Stimulated activated CD4-positive, alpha-beta T cell treated with anti-CD3 and anti-CD28 coated beads, Interleukin-15, amount 100 ng/mL, for 1 hour (primary cell): ENCODE measurements around the gene HOXC10.

ENCODE experiments used
- DNase-seq, 2 donors: peaks; one replicate each; pipeline ENCODE4 v3.0.0-alpha.2; 2020; ENCODE audit warnings: low read depth in 1 of 2, low spot score in 1 of 2

The HOXC10 gene

DNA sequence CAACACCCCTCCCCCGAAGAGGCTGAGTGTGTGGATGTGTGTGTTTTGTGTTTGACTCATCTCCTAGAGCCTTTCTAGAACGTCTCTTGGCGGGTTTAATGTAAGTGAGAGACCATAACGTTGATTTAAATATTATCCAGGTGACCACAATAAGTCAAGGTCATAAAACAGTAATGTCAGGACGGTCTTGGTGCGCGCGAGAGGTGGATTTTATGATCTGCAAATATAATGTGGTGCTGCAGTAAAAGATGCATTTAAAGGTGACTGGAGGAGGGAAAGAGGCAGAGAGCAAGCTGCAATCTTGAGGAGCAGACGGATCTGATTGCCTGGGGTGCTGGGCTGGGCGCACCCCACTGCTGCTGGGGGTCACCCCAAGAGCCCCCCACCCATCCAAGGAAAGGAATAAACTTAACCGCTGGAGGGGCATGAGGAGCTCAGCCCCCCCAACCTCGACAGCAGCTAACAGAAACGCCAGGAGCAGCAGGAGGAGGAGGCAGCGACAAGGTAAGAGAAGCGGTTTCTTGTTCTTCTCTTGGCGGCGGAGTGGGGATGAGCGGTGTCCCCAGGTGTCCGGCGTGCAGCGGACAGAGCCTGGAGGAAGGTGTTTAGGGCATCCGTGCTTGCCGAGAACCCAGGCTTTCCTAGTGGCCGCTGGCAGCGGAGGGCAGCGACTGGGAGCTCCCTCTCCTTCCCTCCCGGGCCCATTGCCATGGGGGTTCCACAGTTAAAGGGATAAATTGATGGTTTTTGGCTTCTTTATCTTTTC is 5.5 kb downstream of the HOXC10 start:
- no peak for DNase-seq

DNA sequence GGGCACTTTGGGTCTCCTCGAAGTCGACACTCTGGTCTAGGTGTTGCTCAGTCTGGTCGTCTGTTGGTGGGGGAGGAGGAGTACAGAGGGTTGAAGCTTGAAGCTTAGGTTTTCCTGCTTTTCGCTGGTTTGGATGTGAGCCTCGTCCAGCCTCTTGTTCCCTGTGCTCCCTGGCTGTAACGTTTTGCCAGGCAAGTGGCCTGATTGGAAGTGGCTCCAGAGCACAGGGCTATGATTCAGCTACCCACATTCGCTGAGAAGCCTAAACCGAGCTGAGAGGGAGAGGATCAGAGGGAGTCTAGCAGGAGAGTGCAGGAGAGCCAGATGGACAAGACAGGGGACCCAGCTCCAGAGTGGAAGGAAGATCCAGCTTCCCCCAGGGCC is 6.1 kb downstream of the HOXC10 start:
- no peak for DNase-seq

DNA sequence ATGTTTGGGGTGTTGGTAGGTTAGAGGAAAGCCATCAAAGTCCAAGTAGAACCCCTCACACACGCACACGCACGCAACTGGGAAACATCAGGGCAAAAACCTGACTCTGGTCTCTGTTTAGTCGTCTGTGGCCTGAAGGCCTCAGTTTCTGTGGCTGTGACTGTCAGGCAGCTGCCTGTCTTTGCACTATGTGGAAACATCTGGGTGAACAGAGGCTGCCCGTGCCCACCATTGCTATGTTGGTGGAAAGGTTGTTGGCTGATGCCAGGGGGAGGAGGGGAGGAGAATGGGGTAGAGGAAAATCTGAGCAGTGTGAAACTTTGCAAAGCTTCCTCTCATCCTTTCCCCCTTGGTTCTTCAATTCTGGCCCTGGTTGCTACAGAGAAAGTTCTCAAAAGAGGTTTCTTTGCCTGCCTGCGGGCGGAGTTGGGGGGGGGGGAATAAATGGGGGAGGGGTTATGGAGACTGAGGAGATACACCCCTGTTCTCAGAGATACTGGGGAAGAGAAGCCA is 7.5 kb downstream of the HOXC10 start:
- DNase-seq: no peak

DNA sequence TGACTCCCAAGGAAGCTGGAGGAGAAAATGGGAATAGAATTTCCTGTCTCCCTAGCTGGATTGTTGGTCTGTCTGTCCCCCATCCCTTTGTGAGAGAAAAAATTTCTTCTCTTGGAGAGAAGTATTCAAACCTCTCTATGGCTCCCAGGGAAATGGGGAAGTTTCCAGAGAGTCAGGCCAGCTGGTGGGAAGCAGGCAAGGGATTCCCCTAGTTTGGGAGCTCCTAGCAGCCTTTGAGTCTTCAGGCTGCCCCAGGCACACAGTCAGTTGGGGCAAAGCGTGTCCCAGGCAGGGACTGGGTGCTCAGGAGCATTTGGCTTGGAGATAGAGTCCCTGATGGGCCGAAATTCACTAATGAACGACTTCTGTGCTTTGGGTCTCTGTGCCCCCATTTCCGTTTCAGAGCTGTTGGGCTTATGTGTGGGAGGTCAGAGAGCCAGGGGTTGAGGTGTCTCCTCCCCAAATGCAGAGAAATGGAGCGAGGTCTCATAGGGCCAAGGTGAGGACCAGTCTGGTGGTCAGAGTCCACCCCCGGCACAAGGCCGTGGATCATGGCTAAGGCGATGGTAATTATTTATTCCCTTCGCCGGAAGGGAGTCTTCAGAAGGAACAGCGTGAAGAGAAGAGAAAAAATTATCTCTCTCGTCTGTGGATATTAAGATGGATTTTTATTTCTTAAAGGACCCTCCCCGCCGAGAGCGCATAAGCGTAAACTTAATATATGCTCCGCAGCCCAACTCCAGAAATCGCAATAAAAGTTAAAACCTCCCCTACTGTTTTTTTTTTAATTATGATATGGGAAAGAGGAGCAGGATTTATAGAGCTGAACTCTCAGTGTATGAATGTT is 8.4 kb downstream of the HOXC10 start:
- no peak for DNase-seq

DNA sequence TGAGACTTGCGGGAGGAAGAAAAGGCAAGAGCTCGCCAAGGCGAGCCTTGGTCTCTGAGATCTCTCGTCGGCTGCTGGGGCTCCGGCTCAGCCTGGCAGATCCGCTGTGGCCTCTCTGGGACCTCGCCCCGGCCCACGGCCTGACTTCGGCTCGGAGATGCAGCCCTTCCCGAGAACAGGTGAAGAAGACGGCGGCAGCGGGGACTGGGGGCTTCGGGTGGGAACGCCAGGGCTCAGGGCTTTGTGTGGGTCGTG is 9.0 kb downstream of the HOXC10 start:
- DNase-seq: no peak

DNA sequence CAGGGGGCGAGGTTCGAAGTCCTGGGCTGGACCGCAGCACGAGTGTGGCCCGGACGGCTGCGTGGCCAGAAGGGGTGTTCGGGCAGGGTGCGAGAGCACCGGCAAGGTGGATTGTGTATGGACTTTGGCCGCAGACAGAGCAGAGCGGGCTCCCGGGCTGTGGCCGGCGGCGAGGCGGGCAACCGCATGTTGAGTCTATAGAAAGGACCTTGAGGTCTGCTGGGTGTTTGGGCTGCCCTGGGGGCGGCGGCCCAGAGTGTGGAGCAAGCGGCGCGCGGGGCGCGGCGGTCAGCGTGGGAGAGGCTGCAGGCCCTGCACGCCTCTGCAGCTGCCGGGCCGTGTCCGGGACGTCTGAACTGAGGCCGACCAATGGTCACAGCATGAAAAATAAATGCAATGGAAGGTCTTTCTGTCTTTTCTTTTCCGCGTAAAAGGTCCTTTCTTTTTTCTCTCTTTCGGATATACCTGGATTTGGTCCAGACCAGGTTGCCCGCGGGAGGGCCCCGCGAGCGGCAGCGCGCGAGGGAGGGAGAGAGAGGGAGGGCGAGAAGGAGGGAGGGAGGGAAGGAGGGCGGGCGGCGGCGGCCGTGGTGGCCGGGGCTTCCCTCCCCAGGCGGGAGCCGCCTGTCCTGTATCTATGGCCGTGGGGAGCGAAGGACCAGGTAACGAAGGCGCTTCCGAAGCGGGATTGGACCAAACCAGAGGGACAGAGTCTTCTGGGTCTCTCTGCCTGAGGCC is 9.5 kb downstream of the HOXC10 start:
- no peak for DNase-seq

DNA sequence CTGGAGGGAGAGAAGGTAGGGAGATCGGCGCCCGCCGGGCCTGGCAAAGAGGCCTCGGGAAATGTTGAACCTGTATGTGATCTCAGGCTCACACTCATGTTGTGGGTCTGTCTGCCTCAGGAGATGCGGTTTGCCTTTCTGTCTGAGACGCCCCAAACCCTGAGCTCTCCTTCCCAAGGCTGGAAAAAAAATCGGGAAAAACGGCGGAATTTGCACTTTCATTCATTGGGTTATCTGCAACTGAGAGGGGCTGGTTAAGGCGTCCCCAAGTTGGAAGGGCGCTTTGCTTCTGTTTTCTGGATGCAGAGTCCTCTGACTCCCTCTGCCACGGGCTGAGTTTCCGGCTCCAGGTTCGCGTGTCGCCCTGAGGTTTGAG is 10.0 kb downstream of the HOXC10 start:
- no peak for DNase-seq

DNA sequence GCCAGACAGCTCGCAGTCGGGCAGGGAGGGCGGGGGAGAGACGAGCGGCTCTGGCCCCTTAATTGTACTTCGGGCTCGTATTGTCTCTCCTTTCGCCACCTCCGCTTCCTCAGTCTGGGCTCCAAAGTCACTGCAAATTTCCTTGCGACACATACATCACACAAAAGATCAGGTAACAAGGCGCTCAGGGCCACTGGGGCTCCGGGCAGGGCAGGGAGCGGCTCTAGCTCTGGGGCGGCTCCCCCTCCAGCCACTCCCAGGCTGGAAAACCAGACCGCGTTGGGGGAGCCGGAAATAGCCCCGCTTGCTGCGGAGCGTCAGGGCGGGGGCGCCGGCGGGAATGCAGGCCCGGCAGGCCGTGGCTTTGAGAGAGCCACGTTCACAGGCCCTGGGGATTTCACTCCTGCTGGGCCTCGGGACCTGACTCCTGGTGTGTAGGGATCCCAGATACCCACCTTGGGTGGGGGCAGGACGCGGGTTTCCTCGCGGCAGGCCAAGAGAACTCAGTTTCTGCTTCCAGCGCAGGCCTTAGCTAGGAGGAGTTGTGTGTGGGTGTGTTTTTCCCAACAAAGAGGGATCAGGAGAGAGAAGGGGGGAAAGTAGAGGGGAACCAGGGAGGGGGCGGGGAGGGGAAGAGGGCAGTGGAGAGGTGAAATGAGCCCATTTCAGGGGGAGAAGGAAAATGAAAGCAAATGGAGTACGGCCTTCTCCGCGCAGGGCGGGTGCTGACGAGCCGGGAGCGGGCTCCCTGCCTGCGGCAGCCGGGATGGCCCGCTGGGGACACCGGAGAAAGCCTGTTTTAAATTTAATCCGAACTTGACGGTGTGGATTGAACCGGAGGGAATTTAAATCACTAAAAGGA is 10.7 kb downstream of the HOXC10 start:
- no peak for DNase-seq

DNA sequence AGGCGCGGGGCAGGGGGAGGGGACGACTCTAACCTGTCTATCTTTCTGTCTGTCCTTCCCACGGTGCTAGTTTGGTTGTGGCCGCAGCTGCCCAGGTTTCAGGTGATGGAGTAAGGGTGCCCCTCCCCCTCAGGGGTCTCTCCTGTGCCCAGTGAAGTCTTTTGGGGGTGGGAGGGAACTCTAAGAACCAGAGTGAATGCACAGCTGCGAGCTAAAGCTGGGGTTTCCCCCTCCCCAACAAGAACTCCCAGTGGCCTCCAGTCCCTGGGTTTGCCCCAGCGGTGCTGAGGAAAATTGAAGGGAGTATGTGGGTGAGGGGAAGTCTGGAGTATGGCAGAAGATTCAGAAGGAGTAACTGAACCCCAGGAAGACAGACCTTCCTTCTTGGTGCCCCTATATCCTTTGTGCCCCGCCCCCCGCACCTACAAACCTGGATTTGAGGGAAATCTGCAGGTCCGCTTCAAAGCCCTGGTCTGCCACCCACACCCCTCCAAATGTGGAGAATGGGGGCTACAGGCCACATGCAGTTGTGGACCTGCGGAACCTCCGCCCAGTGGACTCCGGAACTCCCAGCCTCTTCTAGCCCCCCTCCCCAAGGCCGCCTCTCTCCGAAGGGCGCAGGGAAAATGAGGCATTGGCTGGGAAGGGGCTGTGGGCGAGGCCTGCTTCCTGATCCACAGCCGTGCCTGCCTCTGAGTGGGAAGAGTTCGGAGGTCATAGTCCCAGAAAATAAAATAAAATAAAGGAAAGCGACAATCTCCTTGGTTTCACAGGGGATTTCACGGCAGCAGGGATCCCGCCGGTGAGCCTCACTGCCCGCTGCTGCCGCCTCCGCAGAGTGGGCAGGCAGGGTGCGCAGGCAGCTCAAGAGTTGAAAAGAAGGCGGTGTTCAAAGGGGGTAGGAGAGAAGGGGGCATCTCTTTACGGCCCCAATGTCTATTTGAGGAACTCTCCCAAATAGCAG is 11.6 kb downstream of the HOXC10 start:
- DNase-seq: no peak

DNA sequence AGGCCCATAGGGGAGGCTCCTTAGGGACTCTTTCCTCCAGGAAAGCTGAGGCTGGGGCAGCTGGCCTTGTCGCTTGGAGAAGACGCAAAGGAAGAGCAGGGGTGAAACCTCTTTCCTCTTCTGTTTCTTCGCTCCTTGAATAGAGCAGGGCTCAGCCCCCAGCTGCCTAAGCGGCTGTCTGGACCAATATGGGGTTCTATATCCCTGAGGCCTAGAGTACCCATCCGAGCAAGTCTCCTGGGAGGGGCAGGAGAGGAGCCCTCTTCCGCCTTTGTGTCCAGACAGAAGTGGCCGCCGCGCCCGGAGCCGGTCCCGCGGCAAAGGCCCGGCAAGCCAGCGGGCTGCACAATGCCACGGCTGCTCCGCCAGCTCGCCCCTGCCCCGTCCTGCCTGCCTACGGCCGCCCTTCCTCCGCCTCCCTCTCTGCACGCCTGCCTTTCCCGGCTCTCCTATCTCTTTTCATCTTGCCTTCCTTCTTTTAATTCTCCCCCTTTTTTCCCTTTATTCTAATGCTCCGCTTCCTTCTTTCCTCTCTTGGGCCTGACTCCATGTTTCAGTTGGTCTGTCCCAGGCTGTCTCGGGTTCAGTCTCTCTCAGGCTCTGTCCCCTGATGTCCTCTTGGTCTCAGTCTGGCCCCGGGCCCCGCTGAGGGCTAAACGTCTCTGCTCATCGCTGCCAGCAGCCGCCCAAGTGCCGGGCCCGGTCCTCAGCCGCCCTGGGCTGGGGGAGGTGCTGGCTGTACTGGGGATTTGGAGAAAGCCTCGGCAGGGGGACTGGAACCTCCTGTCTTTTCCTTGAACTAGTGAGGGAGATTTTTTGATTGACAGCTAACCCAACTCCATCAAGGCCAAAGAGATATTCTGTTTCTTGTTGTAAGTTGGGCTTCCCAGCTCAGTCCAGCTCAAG is 12.5 kb downstream of the HOXC10 start:
- DNase-seq: no peak

DNA sequence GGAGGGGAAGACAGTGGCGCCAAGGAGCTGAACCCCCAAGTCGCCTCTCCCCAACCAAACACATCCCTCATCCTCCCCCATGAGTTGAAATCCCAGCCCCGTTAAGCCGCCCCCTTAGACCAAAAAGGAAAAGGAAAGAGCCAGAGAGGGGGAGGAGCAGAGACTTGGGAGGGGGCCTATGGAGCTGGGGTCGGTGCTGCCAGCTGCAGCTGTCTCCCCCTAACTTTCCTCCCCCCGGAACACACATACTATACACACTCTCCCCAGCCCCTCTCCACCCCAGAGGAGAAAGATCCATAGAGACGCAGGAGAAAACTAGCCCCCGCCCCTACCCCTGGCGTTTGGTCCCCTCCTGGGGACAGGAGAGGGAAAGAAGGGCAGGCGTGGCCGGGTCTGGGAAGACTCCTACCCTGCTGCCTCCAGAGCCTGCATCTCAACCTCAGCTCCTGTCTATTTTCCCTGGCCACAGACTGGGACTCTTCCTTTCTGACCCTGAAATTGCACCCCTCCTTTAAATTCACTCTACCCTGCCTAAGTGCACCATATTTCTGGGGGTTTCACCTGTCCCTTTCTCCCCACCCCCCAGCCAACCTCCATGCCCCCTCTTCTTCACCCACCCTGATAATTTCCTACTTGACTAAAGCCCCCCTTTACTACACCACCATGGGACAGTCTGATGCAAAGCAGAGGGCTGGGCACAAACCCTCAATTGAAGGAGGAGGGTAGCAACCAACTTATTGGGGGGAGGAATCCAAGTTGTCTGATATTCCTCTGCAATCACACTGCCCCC is 13.4 kb downstream of the HOXC10 start:
- no peak for DNase-seq

DNA sequence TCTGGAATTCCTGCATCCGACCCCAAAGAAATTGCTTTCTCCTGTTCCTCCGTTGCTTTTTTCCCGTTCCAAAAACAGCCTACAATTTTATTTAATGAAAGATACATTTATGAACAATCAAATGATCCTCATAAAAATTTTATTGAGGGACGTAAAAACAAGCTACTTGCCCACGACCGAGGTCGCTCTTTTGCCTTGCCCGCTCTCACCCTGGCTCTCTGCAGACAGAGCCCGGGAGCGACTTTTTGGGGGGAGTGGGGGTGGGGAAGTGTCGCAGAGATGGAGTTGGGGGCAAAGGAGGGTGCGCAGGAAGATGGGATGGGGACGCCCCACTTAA is 13.9 kb downstream of the HOXC10 start:
- DNase-seq: no peak

DNA sequence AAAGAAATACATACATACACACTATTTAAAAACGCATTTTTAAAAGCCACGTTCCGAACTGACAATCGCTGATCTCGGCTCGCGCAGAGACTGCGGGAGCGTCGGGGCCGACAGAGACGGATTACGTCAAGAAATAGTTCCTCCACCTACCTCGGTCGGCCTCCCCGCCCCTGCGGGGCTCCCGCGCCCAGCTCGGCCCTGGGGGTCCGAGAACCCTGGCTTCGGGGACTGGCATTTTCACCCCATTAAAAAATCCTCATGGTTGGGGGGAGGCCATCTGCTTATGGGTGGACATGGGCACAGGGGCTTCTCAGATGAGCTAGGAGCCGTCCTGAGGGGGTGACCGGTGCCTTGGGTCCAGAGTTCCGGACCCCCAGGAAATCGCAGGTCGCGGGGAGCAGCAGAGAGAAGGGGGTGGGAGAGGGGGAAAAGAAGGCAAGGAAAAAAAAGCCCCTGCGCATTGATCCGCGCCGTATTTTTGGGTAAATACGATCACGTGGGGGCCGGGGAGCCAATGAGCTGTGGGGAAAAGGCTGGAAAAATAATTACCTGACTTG is 14.7 kb downstream of the HOXC10 start:
- no peak for DNase-seq

DNA sequence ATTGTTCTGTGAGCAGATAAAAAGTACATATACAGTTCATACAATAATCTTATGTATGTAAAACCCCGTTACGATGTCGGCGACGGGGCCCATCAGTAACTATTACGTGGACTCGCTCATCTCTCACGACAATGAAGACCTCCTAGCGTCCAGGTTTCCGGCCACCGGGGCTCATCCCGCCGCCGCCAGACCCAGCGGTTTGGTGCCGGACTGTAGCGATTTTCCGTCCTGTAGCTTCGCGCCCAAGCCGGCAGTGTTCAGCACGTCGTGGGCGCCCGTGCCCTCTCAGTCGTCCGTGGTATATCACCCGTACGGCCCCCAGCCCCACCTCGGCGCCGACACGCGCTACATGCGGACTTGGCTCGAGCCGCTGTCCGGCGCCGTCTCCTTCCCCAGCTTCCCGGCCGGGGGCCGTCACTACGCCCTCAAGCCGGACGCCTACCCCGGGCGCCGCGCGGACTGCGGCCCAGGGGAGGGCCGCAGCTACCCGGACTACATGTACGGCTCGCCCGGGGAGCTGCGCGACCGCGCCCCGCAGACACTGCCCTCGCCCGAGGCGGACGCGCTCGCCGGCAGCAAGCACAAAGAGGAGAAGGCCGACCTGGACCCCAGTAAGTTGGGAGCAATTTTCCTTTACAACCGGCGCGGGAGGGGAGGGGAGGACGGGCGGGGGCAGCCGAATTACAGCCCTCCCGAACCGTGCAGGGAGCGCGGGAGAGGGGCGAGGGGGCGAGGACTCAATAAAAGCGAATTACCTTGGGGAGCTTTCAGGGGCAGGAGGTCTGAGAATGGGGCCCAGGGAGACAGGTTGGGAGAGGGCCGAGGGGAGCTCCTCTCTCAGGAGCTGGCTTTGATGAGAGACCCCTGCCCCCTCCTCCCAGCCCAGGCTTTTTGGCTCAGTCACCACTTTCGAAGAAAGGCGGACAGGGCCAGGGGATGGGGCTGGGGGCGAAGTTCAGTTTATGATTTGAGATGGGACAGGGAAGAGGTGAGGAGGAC is 15.5 kb downstream of the HOXC10 start, which contains the start of gene HOXC9:
TSS of gene HOXC9 (plus strand) at position 46 of the 999 bp plus-strand sequence. CDS start at position 74, 28 bp downstream.
- DNase-seq: no peak

DNA sequence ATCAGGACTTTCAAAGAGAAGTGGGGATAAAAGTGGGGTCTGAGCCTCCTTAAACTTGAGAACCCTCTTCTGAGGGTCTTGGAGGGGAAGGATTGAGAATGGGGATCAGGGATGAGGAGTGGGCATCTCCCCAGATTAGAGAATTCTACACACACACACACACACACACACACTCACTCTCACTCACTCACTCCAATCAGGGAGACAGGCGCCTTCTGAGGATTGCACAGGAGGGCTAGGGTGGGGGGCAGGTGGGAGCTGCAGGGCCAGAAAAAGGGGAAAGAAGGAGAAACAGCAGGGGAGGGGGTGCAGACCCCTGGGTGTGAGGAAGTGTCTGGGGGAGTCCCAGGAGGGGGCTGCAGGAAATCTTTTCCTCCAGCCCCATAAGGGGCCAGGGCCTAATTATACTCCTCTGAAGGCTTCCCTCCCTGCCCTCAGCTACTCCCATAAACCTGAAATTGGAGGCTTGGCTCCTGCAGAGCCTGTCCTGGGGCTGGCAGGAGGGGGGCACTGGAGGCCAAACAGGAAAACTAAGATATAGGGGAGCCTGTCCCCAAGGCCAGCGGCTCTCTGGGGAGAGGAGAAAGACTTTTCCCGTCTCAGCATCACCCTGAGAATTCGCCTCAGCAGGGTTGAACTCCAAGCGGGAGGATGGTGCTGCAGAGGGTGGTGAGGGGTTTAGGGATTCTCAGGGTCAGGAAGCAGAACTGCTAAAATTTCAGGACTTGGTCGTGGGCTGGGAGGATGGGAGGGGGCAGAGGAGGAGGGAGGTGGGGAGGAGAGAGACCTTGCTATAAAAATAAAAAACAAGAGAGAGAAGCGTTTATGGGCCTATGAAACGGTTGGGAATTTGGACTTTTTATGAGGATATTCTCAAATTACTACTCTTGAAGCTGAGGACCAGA is 16.6 kb downstream of the HOXC10 start:
- DNase-seq: no peak
